Measurements from ENCODE around the gene ITPR2.

DNA sequence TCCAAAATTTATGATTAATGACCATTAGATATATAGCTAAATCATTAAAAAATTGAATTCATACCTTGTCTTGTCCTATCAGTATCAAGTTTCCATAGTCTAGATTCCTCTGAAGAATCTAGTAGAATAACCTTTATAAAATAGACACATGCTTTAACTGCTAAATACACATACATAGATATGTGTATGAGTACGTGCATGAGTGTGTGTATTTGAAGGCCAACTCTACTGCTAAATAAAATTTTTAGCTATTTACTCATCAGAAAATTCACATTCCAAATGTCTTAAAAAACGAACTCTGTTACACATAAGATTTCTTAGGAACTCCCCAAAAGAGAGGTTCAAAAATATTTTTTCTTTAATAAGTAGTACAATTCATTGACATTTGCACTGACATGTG, 404.6 kb downstream of the ITPR2 start:
- TF ChIP-seq POLR2AphosphoS5 (IDR thresholded peaks at IDR 0.05; ENCODE audit: low read depth, low read length): no peak
- TF ChIP-seq POLR2A (IDR thresholded peaks at IDR 0.05; ENCODE audit: low read depth, low read length): no peak
- TF ChIP-seq TAF1 (IDR thresholded peaks at IDR 0.05; ENCODE audit: borderline replicate concordance, low read depth, low read length): no peak

Data from GM12892 (cell line).